Omental fat pad (tissue), 4 donors: Measurements from ENCODE around the gene SLC7A6OS. TPM values are rescaled to one million over a fixed set of nuclear protein-coding genes. Genes with fewer than 3 reads are reported as not detected.

Experiments used
- small RNA-seq: library from RNA; depleted of rRNA; stranded (forward); fragments of <200 nt; gene quantifications from one replicate; pipeline ENCODE3, GENCODE V24; 2016
- total RNA-seq, 4 donors: library from RNA; depleted of rRNA; stranded (reverse); fragments of >200 nt; gene quantifications; one replicate each; pipeline ENCODE4 v1.1.0, GENCODE V29; 2016

Gene SLC7A6OS
- total RNA-seq, 4 donors from 2014 or later, result 7.2 to 19.7 (median 14.7) TPM

Small RNA genes within 50 kb of the gene (small RNA-seq; reads per million reads assigned to genes)
- not detected for gene RNU4-30P
- not detected for gene RNU6-1262P

Other genes starting within 250 kb of the SLC7A6OS start
- 10 to 100 TPM; 39.5 to 54.5 (median 45.6) TPM for gene NFATC3, start 225.6 kb downstream of the SLC7A6OS start, total RNA-seq
- 1 to 10 TPM in 3 of 4 donors, not detected in 1; 1.9 to 6.5 (median 4.2) TPM for gene ESRP2, start 74.8 kb downstream of the SLC7A6OS start, total RNA-seq
- 10 to 100 TPM; 24.0 to 42.9 (median 31.1) TPM for gene PLA2G15, start 65.6 kb downstream of the SLC7A6OS start, total RNA-seq
- 100 to 1,000 TPM; 129 to 181 (median 147) TPM for gene SLC7A6, start 46.4 kb downstream of the SLC7A6OS start, total RNA-seq
- gene PRMT7, start 73 bp upstream of the SLC7A6OS start, total RNA-seq, result 10 to 100 TPM; 22.3 to 56.7 (median 35.8) TPM
- gene SMPD3, start 137.6 kb upstream of the SLC7A6OS start, total RNA-seq, result 10 to 100 TPM in 2 of 4 donors, 1 to 10 TPM in 1, under 1 TPM in 1; 0.63 to 44.8 (median 8.1) TPM
- gene ZFP90, start 228.3 kb upstream of the SLC7A6OS start, total RNA-seq, result 10 to 100 TPM; 12.8 to 44.1 (median 18.3) TPM